IMR-90 (cell line): ENCODE measurements around the gene TCF3. TPM values are rescaled to one million over a fixed set of nuclear protein-coding genes. Genes with fewer than 3 reads are reported as not detected.
A peak's percentile ranks its signal among the peaks of the same experiment; 100 is the strongest.

ENCODE experiments used
- ATAC-seq: fragments of 200-7000 bp; cut with Tn5 transposase; 2 replicates; pipeline ENCODE4 v1.9.1; 2020; ENCODE audit warnings: low read depth, mild to moderate bottlenecking, moderate library complexity
- BruUV-seq: library from RNA; stranded (reverse); fragments of 400-500 nt; replicated peaks from 2 replicates; lab custom pipeline; 2021; lab: Mats Ljungman, UMichigan
- CTCF ChIA-PET: fragments of 300-600 bp; formaldehyde crosslinking; extraction: SDS; loops from one replicate; lab custom pipeline; 2021; ENCODE audit warnings: antibody characterized with exemption; lab: Yijun Ruan, JAX
- POLR2A ChIA-PET: fragments of 300-600 bp; sonication (Branson Sonifier 250); formaldehyde crosslinking; loops from one replicate; lab custom pipeline; 2022; ENCODE audit warnings: antibody characterized with exemption; ENCODE audit not compliant: unreplicated experiment; lab: Charles Lee
- DNase-seq: peaks from one replicate; pipeline ENCODE4 v3.0.0; 2013
- H2AFZ ChIP-seq: replicated peaks from 2 replicates; pipeline ENCODE3; 2013; ENCODE audit warnings: low read length, mild to moderate bottlenecking; ENCODE audit not compliant: poor library complexity
- H2AK5ac ChIP-seq: 2 replicates; pipeline ENCODE4 v1.6.1; 2013; ENCODE audit warnings: low read depth, low read length, inconsistent platforms
- H2AK9ac ChIP-seq: replicated peaks from 2 replicates; pipeline ENCODE3; 2013; ENCODE audit warnings: mild to moderate bottlenecking, low read depth, low read length, moderate library complexity; ENCODE audit not compliant: poor library complexity
- H2BK120ac ChIP-seq: 2 replicates; pipeline ENCODE4 v1.6.1; 2013; ENCODE audit warnings: low read depth, low read length, inconsistent platforms
- H2BK15ac ChIP-seq: 3 replicates; pipeline ENCODE4 v1.6.1; 2013; ENCODE audit warnings: low read depth, low read length, inconsistent platforms
- H2BK20ac ChIP-seq: 2 replicates; pipeline ENCODE4 v1.6.1; 2013; ENCODE audit warnings: low read depth, mild to moderate bottlenecking, inconsistent platforms, low read length, moderate library complexity
- H2BK5ac ChIP-seq: 2 replicates; pipeline ENCODE4 v1.6.1; 2013; ENCODE audit warnings: mild to moderate bottlenecking, low read depth, low read length, inconsistent platforms; ENCODE audit not compliant: poor library complexity, severe bottlenecking
- H3K14ac ChIP-seq: replicated peaks from 2 replicates; pipeline ENCODE4 v1.6.1; 2013; ENCODE audit warnings: low read depth, low read length, inconsistent platforms
- H3K18ac ChIP-seq: 2 replicates; pipeline ENCODE4 v1.6.1; 2013; ENCODE audit warnings: low read depth, low read length, control low read depth
- H3K23ac ChIP-seq: 2 replicates; pipeline ENCODE4 v1.6.1; 2013; ENCODE audit warnings: low read depth, low read length, inconsistent platforms
- H3K27ac ChIP-seq: 2 replicates; pipeline ENCODE4 v1.5.1; 2013; ENCODE audit warnings: mild to moderate bottlenecking, control low read depth, low read length; ENCODE audit not compliant: insufficient read depth
- H3K27me3 ChIP-seq: 2 replicates; pipeline ENCODE4 v1.6.1; 2013; ENCODE audit warnings: low read length; ENCODE audit not compliant: control insufficient read depth, insufficient read depth
- H3K36me3 ChIP-seq: 2 replicates; pipeline ENCODE4 v1.6.1; 2013; ENCODE audit warnings: low read length, mixed read lengths; ENCODE audit not compliant: control insufficient read depth, insufficient read depth
- H3K4ac ChIP-seq: 2 replicates; pipeline ENCODE4 v1.6.1; 2013; ENCODE audit warnings: low read depth, low read length, inconsistent platforms
- H3K4me1 ChIP-seq: 2 replicates; pipeline ENCODE4 v1.6.1; 2013; ENCODE audit warnings: low read length, mixed read lengths; ENCODE audit not compliant: control insufficient read depth, insufficient read depth
- H3K4me2 ChIP-seq: 2 replicates; pipeline ENCODE4 v1.6.1; 2013; ENCODE audit warnings: low read depth, mild to moderate bottlenecking, control low read depth, low read length, moderate library complexity
- H3K4me3 ChIP-seq: 2 replicates; pipeline ENCODE4 v1.5.1; 2013; ENCODE audit warnings: low read depth, mild to moderate bottlenecking, control low read depth, low read length, moderate library complexity; ENCODE audit not compliant: insufficient read depth
- H3K56ac ChIP-seq: 2 replicates; pipeline ENCODE4 v1.6.1; 2013; ENCODE audit warnings: low read length, inconsistent platforms; ENCODE audit not compliant: insufficient read depth; ENCODE audit errors: extremely low read depth
- H3K79me1 ChIP-seq, 2 experiments: 2 replicates each; pipeline ENCODE4 v1.6.1; 2013; ENCODE audit warnings: low read length in 2 of 2, inconsistent platforms in 1 of 2, low read depth in 1 of 2
- H3K9ac ChIP-seq: 2 replicates; pipeline ENCODE4 v1.6.1; 2013; ENCODE audit warnings: low read depth, low read length, control low read depth
- H3K9me1 ChIP-seq: 2 replicates; pipeline ENCODE4 v1.6.1; 2013; ENCODE audit warnings: low read length, inconsistent platforms; ENCODE audit not compliant: insufficient read depth
- H3K9me3 ChIP-seq: 2 replicates; pipeline ENCODE4 v1.6.1; 2013; ENCODE audit warnings: low read length; ENCODE audit not compliant: control insufficient read depth, insufficient read depth
- H4K20me1 ChIP-seq: 2 replicates; pipeline ENCODE4 v1.6.1; 2013; ENCODE audit warnings: low read length, inconsistent platforms; ENCODE audit not compliant: insufficient read depth
- H4K5ac ChIP-seq: 2 replicates; pipeline ENCODE4 v1.6.1; 2013; ENCODE audit warnings: mild to moderate bottlenecking, low read depth, low read length, control low read depth
- H4K8ac ChIP-seq, 2 experiments: 2 replicates each; pipeline ENCODE4 v1.6.1; 2013; ENCODE audit warnings: low read depth in 2 of 2, low read length in 2 of 2, control low read depth in 1 of 2, inconsistent platforms in 1 of 2
- H4K91ac ChIP-seq: 2 replicates; pipeline ENCODE4 v1.6.1; 2013; ENCODE audit warnings: low read depth, low read length, inconsistent platforms; ENCODE audit not compliant: insufficient read depth
- BHLHE40 ChIP-seq: fragments of 150-350 bp; IDR thresholded peaks from 2 replicates; pipeline ENCODE4 v1.6.1; 2016; ENCODE audit warnings: mild to moderate bottlenecking, low read depth, low read length
- CEBPB ChIP-seq: IDR thresholded peaks from 2 replicates; pipeline ENCODE4 v1.6.1; 2012; ENCODE audit warnings: low read depth, low read length, improper control_type of control experiment
- CHD1 ChIP-seq: IDR thresholded peaks from 2 replicates; pipeline ENCODE4 v1.6.1; 2012; ENCODE audit warnings: low read depth, low read length, improper control_type of control experiment
- FOS ChIP-seq: fragments of 150-350 bp; IDR thresholded peaks from 2 replicates; pipeline ENCODE4 v1.6.1; 2016; ENCODE audit warnings: low read depth, low read length
- MAFK ChIP-seq: IDR thresholded peaks from 2 replicates; pipeline ENCODE4 v1.6.1; 2012; ENCODE audit warnings: low read depth, low read length, improper control_type of control experiment
- MAZ ChIP-seq: IDR thresholded peaks from 2 replicates; pipeline ENCODE4 v1.6.1; 2012; ENCODE audit warnings: low read depth, mild to moderate bottlenecking, low read length, improper control_type of control experiment, moderate library complexity, borderline replicate concordance
- MXI1 ChIP-seq: IDR thresholded peaks from 2 replicates; pipeline ENCODE4 v1.6.1; 2012; ENCODE audit warnings: low read depth, mild to moderate bottlenecking, low read length, moderate library complexity, borderline replicate concordance
- NFE2L2 ChIP-seq: fragments of 150-350 bp; IDR thresholded peaks from 2 replicates; pipeline ENCODE4 v1.6.1; 2016; ENCODE audit warnings: low read depth, mild to moderate bottlenecking, low read length
- POLR2A ChIP-seq: IDR thresholded peaks from 2 replicates; pipeline ENCODE4 v1.6.1; 2012; ENCODE audit warnings: mild to moderate bottlenecking, low read depth, low read length
- RAD21 ChIP-seq: IDR thresholded peaks from 2 replicates; pipeline ENCODE4 v1.6.1; 2012; ENCODE audit warnings: low read length, improper control_type of control experiment
- RCOR1 ChIP-seq: IDR thresholded peaks from 2 replicates; pipeline ENCODE4 v1.6.1; 2012; ENCODE audit warnings: mild to moderate bottlenecking, low read length, improper control_type of control experiment; ENCODE audit not compliant: insufficient replicate concordance
- RFX5 ChIP-seq: IDR thresholded peaks from 2 replicates; pipeline ENCODE4 v1.8.0; 2012; ENCODE audit warnings: low read depth, mild to moderate bottlenecking, low read length, moderate library complexity
- SMC3 ChIP-seq: fragments of 150-350 bp; IDR thresholded peaks from 2 replicates; pipeline ENCODE4 v1.6.1; 2016; ENCODE audit warnings: low read depth, mild to moderate bottlenecking, antibody characterized with exemption, low read length, moderate library complexity
- WGBS, 2 experiments: methylation state at CpG; one replicate each; pipeline versions ENCODE4 v1.1.5 to v1.1.7; 2013; ENCODE audit warnings: missing lambda C conversion rate in 2 of 2; ENCODE audit not compliant: insufficient read length in 1 of 2; ENCODE audit errors: extremely low coverage in 2 of 2; 5-methylcytosine and 5-hydroxymethylcytosine counted together
- dilution Hi-C: fragments of 300-500 bp; cut with HindIII; formaldehyde crosslinking; loops from one replicate; pipeline ENCODE4 v1.14.3; 2018; ENCODE audit warnings: low sequenced_read_pairs; ENCODE audit not compliant: unreplicated experiment
- in situ Hi-C: fragments of 300-500 bp; cut with MboI; formaldehyde crosslinking; loops from 3 replicates; pipeline ENCODE4 v1.14.3; 2019; ENCODE audit warnings: low sequenced_read_pairs, inconsistent platforms, mixed read lengths
- intact Hi-C: fragments of 100-400 bp; cut with micrococcal nuclease; formaldehyde crosslinking; loops from 2 replicates; pipeline ENCODE4 v1.10.0; 2022
- polyA plus RNA-seq, 3 experiments: library from polyadenylated mRNA; depleted of rRNA; stranded (reverse); fragments of >200 nt; gene quantifications; 2 replicates each; pipeline ENCODE4 v1.2.3, GENCODE V29; 2012; ENCODE audit warnings: low replicate concordance in 1 of 3
- total RNA-seq: library from RNA; depleted of rRNA; stranded (reverse); fragments of >200 nt; gene quantifications from 2 replicates; pipeline ENCODE4 v1.2.3, GENCODE V29; 2012
- TF ChIP-seq, protein P1 (sequence below): conservative IDR thresholded peaks from 2 replicates; pipeline ENCODE4 v1.5.1; 2012; ENCODE audit warnings: mild to moderate bottlenecking, low read depth, low read length, improper control_type of control experiment
- TF ChIP-seq, protein P2 (sequence below): fragments of 150-350 bp; IDR thresholded peaks from 2 replicates; pipeline ENCODE4 v1.6.1; 2016; ENCODE audit warnings: low read depth, mild to moderate bottlenecking, low read length, moderate library complexity, borderline replicate concordance
- TF ChIP-seq, protein P3 (sequence below): fragments of 150-350 bp; IDR thresholded peaks from 2 replicates; pipeline ENCODE4 v1.6.1; 2017; ENCODE audit warnings: mild to moderate bottlenecking, antibody characterized with exemption, low read length, low read depth

The TCF3 gene
- total and polyA plus RNA-seq, 2 of the 4 experiments (the other 2 are of a cell fraction), result 29.9 to 127 TPM

DNA sequence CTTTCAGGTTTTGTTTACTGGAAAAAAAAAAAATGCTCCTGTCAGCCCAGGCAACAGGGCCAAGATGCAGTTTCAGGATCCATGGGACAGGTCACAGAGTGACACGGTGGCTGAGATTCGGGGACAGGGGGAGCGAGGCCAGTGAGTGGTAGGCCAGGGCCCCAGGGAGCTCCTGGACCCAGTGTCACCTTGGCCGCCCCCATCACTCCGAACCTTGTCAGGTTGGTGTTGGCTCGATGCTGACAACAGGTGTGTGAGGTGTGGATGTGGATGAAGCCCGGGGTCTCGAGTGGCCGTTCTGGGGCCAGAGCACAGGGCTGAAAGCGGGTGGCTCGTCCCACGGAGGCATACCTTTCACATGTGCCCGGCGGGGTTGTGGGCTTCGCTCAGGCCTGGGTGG is 41.1 kb downstream of the TCF3 start:
- Histone ChIP-seq H2BK15ac (no peak overlapping the region), H3K4me3 (no peak overlapping the region), H4K5ac (no peak overlapping the region), H3K27me3 (no peaks in the 10 kb centered on the region), H2BK5ac (no peak overlapping the region), H3K18ac (no peak overlapping the region), H2AK5ac (no peak overlapping the region), H4K91ac (no peak overlapping the region), H3K23ac (no peak overlapping the region), H3K9ac (no peak overlapping the region), H3K4me2 (no peak overlapping the region), H4K20me1 (no peaks in the 10 kb centered on the region; the same call in 1 of the 2 replicates), H2BK20ac (no peak overlapping the region), H3K9me3 (no peaks in the 10 kb centered on the region), H2AFZ (peak overlapping the region; percentile 48), H4K8ac (no peak overlapping the region), H3K9me1 (no peaks in the 10 kb centered on the region), H2AK9ac (no peak overlapping the region), H3K4me1 (0 out of 2 replicates have a peak, but pooled peaks cover under 1% of the 10 kb centered on the region), H3K79me1 (peaks cover 5 to 7% of the 10 kb centered on the region in 2 experiments; a peak in 1 of 4 replicates), H3K4ac (no peak overlapping the region), H3K14ac (no peak overlapping the region), H3K27ac (no peak overlapping the region), H3K56ac (no peak overlapping the region), H2BK120ac (no peak overlapping the region), H3K36me3 (peaks cover 52% of the 10 kb centered on the region)
- TF ChIP-seq RCOR1 (no peak), RAD21 (no peak), SMC3 (no peak), RFX5 (no peak), CEBPB (no peak), MAZ (no peak), MXI1 (no peak), CHD1 (no peak), NFE2L2 (no peak), POLR2A (no peak), FOS (no peak), MAFK (no peak), BHLHE40 (no peak)
- TF ChIP-seq, protein P1, sequence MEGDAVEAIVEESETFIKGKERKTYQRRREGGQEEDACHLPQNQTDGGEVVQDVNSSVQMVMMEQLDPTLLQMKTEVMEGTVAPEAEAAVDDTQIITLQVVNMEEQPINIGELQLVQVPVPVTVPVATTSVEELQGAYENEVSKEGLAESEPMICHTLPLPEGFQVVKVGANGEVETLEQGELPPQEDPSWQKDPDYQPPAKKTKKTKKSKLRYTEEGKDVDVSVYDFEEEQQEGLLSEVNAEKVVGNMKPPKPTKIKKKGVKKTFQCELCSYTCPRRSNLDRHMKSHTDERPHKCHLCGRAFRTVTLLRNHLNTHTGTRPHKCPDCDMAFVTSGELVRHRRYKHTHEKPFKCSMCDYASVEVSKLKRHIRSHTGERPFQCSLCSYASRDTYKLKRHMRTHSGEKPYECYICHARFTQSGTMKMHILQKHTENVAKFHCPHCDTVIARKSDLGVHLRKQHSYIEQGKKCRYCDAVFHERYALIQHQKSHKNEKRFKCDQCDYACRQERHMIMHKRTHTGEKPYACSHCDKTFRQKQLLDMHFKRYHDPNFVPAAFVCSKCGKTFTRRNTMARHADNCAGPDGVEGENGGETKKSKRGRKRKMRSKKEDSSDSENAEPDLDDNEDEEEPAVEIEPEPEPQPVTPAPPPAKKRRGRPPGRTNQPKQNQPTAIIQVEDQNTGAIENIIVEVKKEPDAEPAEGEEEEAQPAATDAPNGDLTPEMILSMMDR, result no peak
- TF ChIP-seq, protein P2, sequence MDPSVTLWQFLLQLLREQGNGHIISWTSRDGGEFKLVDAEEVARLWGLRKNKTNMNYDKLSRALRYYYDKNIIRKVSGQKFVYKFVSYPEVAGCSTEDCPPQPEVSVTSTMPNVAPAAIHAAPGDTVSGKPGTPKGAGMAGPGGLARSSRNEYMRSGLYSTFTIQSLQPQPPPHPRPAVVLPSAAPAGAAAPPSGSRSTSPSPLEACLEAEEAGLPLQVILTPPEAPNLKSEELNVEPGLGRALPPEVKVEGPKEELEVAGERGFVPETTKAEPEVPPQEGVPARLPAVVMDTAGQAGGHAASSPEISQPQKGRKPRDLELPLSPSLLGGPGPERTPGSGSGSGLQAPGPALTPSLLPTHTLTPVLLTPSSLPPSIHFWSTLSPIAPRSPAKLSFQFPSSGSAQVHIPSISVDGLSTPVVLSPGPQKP, result no peak
- TF ChIP-seq, protein P3, sequence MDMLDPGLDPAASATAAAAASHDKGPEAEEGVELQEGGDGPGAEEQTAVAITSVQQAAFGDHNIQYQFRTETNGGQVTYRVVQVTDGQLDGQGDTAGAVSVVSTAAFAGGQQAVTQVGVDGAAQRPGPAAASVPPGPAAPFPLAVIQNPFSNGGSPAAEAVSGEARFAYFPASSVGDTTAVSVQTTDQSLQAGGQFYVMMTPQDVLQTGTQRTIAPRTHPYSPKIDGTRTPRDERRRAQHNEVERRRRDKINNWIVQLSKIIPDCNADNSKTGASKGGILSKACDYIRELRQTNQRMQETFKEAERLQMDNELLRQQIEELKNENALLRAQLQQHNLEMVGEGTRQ, result no peak
- in situ Hi-C loops (no loop called here), intact Hi-C loops (no loop called here), dilution Hi-C loops (no loop called here)
- CTCF ChIA-PET, result no interaction called here
- DNase-seq (no peak), ATAC-seq (no peak)
- WGBS, 2 experiments, result 99% methylated on average over 10 of the region's 15 CpGs; no CpG with 5 or more reads in 1 of the 2 experiments
- BruUV-seq, result no TSS peak
- POLR2A ChIA-PET, result no interaction called here
